Cerebellar nuclear complex (tissue), 1 donor: ENCODE results near the gene RNASE4.

Experiments
- DNase-seq, 2 experiments: peaks; one replicate each; lab custom pipeline; 2025; lab: John Stamatoyannopoulos, UW

RNASE4 gene

GRCh38 chr14:20745571-20746358 is 61.4 kb downstream of the RNASE4 start, which contains the start of gene EDDM3A:
TSS of gene EDDM3A (plus strand) at chr14:20745887. CDS start at chr14:20747581, 1,694 bp downstream.
- no peak for DNase-seq

GRCh38 chr14:20746566-20746965 is 62.2 kb downstream of the RNASE4 start:
- DNase-seq, result no peak

- DNase-seq, result no peak
These were observed 64.1 kb downstream of the RNASE4 start for GRCh38 chr14:20748439-20748838.

GRCh38 chr14:20750194-20750593 is 65.8 kb downstream of the RNASE4 start:
- no peak for DNase-seq
